ENCODE results near the gene SLC22A17.

DNA sequence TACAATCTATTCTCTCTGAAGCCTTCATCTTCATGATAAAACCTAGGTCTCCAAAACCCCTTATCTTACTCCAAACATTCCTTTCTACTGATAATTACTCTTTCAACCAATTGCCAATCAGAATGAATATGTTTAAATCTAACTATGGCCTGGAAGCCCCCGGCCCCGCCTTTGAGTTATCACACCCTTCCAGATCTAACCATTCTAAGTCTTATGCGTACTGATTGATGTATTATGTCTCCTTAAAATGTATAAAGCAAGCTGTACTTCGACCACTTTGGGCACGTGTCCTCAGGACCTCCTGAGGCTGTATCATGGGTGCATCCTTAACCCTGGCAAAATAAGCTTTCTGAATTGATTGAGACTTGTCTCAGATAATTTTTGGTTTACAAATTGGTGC is 17.1 kb downstream of the SLC22A17 start:
- TF ChIP-seq BCLAF1 (IDR thresholded peaks at IDR 0.05) (no peak), PAX5 (IDR thresholded peaks at IDR 0.05; ENCODE audit: borderline replicate concordance, low read depth, low read length) (no peak), NBN (IDR thresholded peaks at IDR 0.05) (no peak), POLR2A (IDR thresholded peaks at IDR 0.05; ENCODE audit: low read depth, low read length) (no peak), POLR2AphosphoS5 (IDR thresholded peaks at IDR 0.05; ENCODE audit: low read length) (no peak), CEBPZ (IDR thresholded peaks at IDR 0.05; ENCODE audit: low read depth, low read length) (no peak)
- TF ChIP-seq, protein P1, sequence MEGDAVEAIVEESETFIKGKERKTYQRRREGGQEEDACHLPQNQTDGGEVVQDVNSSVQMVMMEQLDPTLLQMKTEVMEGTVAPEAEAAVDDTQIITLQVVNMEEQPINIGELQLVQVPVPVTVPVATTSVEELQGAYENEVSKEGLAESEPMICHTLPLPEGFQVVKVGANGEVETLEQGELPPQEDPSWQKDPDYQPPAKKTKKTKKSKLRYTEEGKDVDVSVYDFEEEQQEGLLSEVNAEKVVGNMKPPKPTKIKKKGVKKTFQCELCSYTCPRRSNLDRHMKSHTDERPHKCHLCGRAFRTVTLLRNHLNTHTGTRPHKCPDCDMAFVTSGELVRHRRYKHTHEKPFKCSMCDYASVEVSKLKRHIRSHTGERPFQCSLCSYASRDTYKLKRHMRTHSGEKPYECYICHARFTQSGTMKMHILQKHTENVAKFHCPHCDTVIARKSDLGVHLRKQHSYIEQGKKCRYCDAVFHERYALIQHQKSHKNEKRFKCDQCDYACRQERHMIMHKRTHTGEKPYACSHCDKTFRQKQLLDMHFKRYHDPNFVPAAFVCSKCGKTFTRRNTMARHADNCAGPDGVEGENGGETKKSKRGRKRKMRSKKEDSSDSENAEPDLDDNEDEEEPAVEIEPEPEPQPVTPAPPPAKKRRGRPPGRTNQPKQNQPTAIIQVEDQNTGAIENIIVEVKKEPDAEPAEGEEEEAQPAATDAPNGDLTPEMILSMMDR (IDR thresholded peaks at IDR 0.05 in 2 of 3, conservative IDR thresholded peaks at IDR 0.05 in 1 of 3; ENCODE audit: control insufficient read depth in 2 of 3, extremely low read depth in 1 of 3, insufficient read depth in 1 of 3, low read depth in 3 of 3, low read length in 3 of 3): no peak
